HG02852 (cell line): Measurements from ENCODE around the gene CADM1.

ENCODE experiments used
- ATAC-seq: cut with Tn5 transposase; IDR thresholded peaks from one replicate; pipeline ENCODE4 v1.9.1; 2021; ENCODE audit warnings: mild to moderate bottlenecking, moderate library complexity; ENCODE audit not compliant: unreplicated experiment

Gene CADM1

DNA sequence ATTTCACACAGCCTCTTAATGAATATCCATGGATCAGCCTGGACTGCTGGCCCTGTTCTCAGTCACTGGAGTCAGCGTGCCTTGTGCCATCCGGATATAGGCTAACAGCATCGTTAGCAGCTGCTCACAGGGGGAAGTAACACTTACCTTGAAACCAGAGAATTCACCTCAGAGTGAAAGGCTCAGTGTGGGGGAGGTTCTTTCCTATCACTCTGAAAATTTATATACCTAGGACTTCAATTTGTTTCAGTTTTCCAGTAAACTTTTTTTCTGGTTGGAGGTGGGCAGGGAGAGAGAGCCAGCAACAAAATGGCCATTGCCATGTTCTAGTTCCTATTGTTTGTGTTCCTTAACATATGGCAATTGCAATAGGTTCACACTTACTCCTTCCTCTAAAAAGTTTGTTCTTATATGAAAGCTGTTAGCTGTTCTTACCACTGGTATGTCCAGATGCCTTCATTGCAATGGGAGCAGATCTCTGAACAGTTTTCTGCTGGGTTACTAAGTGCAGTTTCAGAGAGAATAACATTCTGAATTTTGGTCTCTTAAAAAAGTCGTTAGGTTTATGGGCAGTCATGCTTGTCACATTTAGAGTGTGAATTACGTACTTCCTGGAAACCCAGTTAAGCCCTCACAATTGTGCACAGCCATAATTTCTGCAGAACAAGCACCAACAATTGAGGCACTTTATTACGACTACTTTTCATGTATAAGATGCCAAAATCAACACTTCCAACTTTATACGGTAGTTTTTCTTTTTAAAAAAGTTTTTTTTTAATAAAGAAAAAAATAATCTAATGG lies 247.6 kb downstream of the CADM1 start:
- ATAC-seq = peak; percentile 94

- no peak for ATAC-seq
Observed at GRCh38 chr11:115255006-115255762, 249.0 kb downstream of the CADM1 start.

- ATAC-seq = no peak
Observed at GRCh38 chr11:115251126-115251525, 253.1 kb downstream of the CADM1 start.

- ATAC-seq = no peak
Observed at GRCh38 chr11:115249061-115249578, 255.1 kb downstream of the CADM1 start.

GRCh38 chr11:115247953-115248352 lies 256.3 kb downstream of the CADM1 start:
- no peak for ATAC-seq

DNA sequence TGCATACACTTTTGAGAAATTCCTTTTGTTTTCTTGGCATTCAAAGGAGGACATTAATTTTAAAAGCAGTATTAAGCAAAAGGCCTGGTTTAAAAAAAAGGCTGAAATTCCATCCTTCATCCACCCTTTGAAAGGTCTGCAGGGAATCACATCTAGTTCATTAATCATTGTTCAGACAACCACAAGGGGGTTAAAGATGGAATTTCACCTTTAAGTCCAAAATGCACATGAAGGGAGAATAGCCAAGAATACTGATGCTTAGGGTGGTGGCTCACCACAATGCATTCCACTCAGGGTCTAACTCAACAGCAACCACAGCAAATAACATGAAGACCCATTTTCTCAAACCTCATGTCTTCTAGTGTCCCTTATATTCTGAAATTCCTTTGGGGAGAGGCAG lies 256.9 kb downstream of the CADM1 start:
- no peak for ATAC-seq

GRCh38 chr11:115244758-115245157 lies 259.5 kb downstream of the CADM1 start:
- no peak for ATAC-seq

GRCh38 chr11:115244296-115244695 lies 259.9 kb downstream of the CADM1 start:
- ATAC-seq = no peak

DNA sequence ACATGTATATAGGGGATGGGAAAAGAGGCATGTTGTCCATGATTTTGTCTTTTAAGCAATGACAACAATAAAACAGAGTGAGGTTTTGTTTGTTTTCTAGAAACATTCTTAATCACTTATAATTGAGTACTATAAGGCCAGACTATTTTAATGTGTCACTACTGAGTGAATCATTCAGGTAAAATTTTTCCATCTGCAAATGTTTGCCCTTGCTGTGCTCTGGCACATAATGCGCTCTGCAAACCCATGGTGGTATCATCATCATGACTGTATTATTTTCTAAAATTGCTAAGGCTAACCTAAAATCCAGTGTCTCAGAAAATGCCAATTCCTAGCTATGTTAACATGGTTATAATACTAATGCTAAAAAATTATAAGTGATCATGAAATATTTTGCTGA lies 261.2 kb downstream of the CADM1 start:
- no peak for ATAC-seq

DNA sequence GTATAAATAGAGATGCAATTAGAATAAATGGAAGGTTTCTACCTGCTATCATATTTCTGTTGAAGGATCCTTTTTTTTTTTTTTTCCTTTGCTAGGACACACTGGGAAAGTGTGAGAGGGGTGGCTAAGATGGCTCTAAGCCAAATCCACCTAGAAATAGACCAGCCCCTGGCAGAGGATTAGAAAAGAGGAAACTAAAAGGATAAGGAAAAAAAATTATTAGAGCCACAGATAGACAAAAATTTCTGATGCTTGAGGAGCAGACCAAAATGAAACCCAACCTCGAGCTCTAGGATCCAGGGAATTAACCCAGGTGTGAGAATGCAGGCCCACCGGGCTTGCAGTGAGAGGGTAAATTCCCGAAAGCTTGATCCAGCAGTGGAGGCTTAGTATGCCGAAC lies 262.3 kb downstream of the CADM1 start:
- ATAC-seq = no peak

GRCh38 chr11:115238791-115239190 lies 265.4 kb downstream of the CADM1 start:
- no peak for ATAC-seq

DNA sequence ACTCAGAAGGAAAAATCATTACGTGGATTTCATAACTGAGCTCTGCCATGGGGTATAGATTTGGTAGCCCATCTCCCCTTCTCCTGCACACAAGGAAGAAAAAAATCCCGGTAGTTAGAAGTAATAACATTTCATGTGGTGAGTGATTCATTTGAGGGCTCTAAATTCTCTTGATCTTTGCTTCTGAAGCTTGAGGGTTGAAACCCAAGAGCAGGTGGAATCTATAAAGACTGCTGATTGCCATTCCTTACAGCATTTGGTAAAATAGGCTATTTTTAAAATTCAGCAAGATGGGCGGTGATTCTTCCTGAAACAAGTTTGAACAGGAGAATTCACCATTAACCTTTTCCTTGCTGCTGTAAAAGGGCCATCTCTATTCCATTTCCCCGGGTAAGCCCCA lies 266.1 kb downstream of the CADM1 start:
- no peak for ATAC-seq

- no peak for ATAC-seq
Observed at GRCh38 chr11:115237578-115237977, 266.6 kb downstream of the CADM1 start.

DNA sequence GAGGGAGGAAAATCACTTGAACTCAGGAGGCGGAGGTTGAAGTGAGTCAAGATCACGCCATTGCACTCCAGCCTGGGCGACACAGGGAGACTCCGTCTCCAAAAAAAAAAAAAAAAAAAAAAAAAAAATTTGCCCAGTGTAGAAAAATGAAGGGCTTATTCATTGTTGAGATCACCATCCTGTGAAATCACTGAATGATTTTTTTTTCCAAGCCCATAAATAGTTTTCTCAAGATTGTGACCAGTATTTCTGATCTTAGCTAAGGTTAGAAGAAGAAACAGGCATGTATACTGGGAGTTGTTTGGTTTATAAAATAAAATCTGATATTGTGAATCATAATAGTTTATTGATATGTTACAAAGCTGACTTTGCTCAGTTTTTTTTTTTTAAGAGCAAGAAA lies 269.4 kb downstream of the CADM1 start:
- no peak for ATAC-seq

GRCh38 chr11:115226556-115226955 lies 277.7 kb downstream of the CADM1 start:
- ATAC-seq = no peak

GRCh38 chr11:115224551-115224950 lies 279.7 kb downstream of the CADM1 start:
- no peak for ATAC-seq

DNA sequence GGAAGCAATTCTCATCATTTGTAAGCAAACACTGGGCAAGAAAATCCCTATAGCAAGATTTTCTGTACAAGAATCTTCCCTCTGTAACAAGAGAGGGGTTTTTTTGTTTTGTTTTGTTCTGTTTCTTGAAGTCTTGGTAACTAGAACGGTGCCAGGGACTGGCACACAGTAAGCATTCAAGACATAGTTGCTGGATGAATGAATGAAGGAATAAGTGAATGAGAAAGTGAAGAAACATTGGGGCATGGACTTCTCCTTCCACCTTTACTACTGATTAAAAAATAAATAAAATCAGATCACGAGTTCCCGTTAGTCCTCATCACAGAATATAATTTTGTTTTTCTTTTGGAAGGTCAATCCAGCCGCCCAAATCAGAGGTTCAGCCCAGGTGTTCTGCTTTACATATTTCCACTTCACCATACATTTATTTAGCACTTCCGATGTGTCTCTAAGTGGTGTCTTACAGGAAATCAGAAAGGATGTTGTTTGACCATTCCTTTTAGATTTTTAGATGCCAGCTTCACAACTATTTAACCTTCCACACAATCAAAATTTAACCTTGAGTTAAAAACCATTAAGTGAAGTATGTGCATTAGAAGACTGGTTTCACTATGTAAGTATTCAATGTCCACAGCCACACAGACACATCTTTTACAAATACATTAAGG lies 281.2 kb downstream of the CADM1 start:
- ATAC-seq = peak; percentile 30

DNA sequence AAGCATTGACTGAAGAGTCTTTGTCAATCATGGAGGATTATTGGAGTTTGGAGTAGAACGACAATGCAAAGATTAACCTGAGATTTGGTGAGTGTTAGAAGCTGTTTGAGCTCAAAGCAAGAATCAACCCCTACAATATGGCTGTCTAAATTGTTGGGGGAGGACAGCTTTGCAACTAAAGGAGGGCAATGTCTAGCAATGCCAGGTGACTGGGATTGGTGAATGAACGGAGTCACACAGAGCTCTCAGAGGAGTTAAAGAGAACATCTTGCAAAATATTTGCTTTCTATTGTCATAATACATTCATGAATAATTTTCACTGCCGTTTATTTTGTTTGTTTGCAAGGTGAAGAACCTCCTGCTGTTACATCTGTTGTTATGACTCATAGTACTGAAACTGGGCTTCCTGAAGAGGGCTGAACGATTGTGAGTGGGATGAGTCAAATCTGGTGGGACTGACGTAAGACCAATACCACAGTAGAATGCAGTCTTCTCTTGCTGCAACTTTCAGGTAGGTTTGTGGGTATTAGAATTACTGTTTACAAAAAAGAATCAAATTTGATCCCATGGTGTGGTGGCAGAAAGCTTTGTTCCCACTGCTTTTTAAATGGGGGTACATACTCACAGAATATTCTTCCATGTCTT lies 281.9 kb downstream of the CADM1 start:
- ATAC-seq = peak; percentile 96

DNA sequence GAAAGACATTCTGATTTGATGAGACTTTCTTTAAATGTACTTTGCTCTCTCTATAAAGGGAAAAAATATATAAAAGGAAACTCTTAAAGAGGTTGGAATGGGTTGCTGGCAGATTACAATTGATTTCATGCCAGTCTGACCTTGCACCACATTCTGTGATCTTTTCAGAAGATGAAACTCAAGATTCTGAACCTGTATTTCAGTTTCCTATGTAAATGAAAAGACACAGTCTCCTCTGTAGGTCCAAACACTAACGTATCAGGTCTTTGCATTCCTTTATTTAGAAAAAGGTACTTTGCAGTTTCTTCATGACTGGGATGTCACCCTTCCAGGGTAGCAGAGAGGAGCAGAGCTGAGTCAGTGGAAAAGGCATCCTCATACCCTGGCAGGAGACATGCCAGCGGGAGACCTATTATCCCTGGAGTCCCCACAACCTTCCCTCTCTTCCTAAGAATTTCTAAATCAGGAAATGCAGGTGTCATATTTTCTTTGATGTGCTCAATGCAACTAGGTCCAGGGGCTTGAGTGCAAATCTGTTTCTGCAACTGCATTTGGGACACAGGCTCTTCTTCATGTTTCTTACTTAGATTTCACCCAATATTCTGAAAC lies 282.6 kb downstream of the CADM1 start:
- peak; percentile 25 for ATAC-seq

DNA sequence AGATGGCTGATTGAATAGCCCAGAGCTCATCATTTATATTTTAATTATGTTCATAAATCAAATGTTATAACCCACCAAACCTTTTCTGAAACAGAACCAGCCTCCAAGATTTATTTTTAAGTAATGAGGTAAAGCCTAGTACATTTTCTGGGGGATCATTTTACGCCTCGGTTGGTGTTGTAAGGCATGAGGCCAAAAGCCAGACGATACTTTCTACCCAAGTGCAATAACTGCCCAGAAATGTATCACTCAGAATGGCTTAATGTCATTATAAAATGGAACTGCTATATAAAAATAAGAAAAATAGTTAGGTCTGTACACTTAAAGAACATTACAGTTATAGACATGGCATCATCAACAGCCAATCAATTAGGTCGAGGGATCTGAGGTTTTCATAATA lies 283.3 kb downstream of the CADM1 start:
- no peak for ATAC-seq

- ATAC-seq = no peak
Observed at GRCh38 chr11:115220423-115220822, 283.8 kb downstream of the CADM1 start.
